Ovary (tissue), 9 donors: ENCODE results near the gene LRRC8A. TPM values are rescaled to one million over a fixed set of nuclear protein-coding genes. Genes with fewer than 3 reads are reported as not detected.

Source experiments
- DNase-seq, 5 donors: peaks; one replicate each; pipeline ENCODE4 v3.0.0-alpha.2; 2019 to 2020
- H3K27ac ChIP-seq, 2 donors: fragments of 200-600 bp; one replicate each; pipeline versions ENCODE4 v1.5.1 to v1.8.0; 2019 to 2022
- H3K27me3 ChIP-seq: fragments of 200-600 bp; one replicate; pipeline ENCODE4 v1.8.0; 2022
- H3K36me3 ChIP-seq: fragments of 200-600 bp; sonication (generic); one replicate; pipeline ENCODE4 v1.5.1; 2019
- H3K4me1 ChIP-seq: one replicate; pipeline ENCODE4 v1.8.1; 2013; ENCODE audit warnings: mild to moderate bottlenecking, moderate library complexity; ENCODE audit not compliant: insufficient read depth
- H3K4me3 ChIP-seq: fragments of 200-600 bp; sonication (generic); one replicate; pipeline ENCODE4 v1.5.1; 2017
- H3K9me3 ChIP-seq, 2 donors: fragments of 200-600 bp in 1 of 2; sonication (generic) in 1 of 2; one replicate each; pipeline versions ENCODE4 v1.5.1 to v1.8.1; 2013 to 2019; ENCODE audit warnings: mild to moderate bottlenecking in 1 of 2, moderate library complexity in 1 of 2
- EP300 ChIP-seq: sonication (generic); formaldehyde crosslinking; IDR thresholded peaks from one replicate; pipeline ENCODE4 v1.6.1; 2017; ENCODE audit warnings: antibody characterized with exemption
- POLR2A ChIP-seq: fragments of 450-650 bp; IDR thresholded peaks from one replicate; pipeline ENCODE4 v1.6.1; 2017; ENCODE audit warnings: antibody characterized with exemption, mild to moderate bottlenecking, moderate library complexity
- WGBS, 3 donors: extraction: QIAGEN DNeasy Blood & Tissue Kit in 1 of 3; methylation state at CpG; one replicate each; pipeline versions ENCODE4 v1.1.5 to v1.1.7; 2013 to 2017; 5-methylcytosine and 5-hydroxymethylcytosine counted together
- intact Hi-C, 4 donors: fragments of 100-400 bp; cut with DNase I; formaldehyde crosslinking; loops; one replicate each; pipeline versions ENCODE4 v1.11.0 to v1.15.1; 2022 to 2023
- polyA plus RNA-seq, 2 donors: library from polyadenylated mRNA; stranded (reverse); fragments of 200-250 nt in 1 of 2; fragments of 350-450 nt in 1 of 2; fragmentation: Illumina TruSeq in 1 of 2; extraction: RNeasy Lipid Tissue Mini Kit (QIAGEN cat#74804) in 1 of 2; gene quantifications; one replicate each; pipeline ENCODE4 v1.2.3, GENCODE V29; 2013 to 2014
- total RNA-seq, 7 donors: library from RNA; depleted of rRNA in 2 of 7; stranded (reverse); fragments of >200 nt in 2 of 7; fragmentation: NEBNext Ultra II Directional in 3 of 7; extraction: Animal tissue kit (Norgen Biotek cat#: 25700) in 3 of 7; gene quantifications; one replicate each; pipeline versions ENCODE4 v1.1.0 to v1.2.4, GENCODE V29; 2016 to 2023
- TF ChIP-seq, protein P1 (sequence below), 3 donors: fragments of 450-650 bp in 2 of 3; fragments of 200-600 bp in 1 of 3; IDR thresholded peaks; one replicate each; pipeline versions ENCODE4 v1.5.1 to v1.8.0; 2016 to 2022; ENCODE audit warnings: antibody characterized with exemption in 3 of 3, mild to moderate bottlenecking in 1 of 3
- donor health status: DM: no; HTN: no; CAD: no; lungs with moderate emphysema.
- donor health status: DM: no; HTN: no; CAD: no.
- donor health status: Bipolar disorder and iron deficiency.
- donor health status: DM: yes; HTN: yes; CAD: no.
- donor health status: DM: no; HTN: no; CAD: no.
- donor health status: DM: yes; HTN: yes; CAD: no.

Gene LRRC8A
- total and polyA plus RNA-seq, 9 donors = 18.1 to 39.7 (median 26.4) TPM

DNA sequence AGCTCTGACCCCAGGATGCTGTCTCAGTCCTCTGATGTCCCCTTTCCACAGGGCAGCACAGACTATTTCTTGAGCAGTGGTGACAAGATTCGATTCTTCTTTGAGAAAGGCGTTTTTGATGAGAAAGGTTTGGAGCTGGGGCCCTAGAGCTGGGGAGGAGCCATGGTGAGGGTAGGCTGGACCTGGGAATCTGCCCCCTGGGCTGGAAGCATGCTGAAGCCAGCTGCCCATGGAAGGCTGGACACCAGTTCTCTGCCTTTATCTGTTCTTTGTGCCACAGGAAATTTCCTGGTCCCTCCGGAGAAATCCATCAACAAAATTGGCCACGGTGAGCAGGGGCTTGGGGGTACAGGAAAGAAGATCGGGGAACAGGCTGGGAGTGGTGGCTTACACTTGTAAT is 51.8 kb downstream of the LRRC8A start:
- Histone ChIP-seq H3K9me3 (no peaks in the 10 kb centered on the region), H3K27me3 (no peaks in the 10 kb centered on the region), H3K4me3 (no peak overlapping the region), H3K4me1 (no peaks in the 10 kb centered on the region), H3K27ac (no peak overlapping the region), H3K36me3 (no peaks in the 10 kb centered on the region)
- intact Hi-C loops = no loop called here
- no peak for DNase-seq
- TF ChIP-seq POLR2A = no peak
- TF ChIP-seq, protein P1, sequence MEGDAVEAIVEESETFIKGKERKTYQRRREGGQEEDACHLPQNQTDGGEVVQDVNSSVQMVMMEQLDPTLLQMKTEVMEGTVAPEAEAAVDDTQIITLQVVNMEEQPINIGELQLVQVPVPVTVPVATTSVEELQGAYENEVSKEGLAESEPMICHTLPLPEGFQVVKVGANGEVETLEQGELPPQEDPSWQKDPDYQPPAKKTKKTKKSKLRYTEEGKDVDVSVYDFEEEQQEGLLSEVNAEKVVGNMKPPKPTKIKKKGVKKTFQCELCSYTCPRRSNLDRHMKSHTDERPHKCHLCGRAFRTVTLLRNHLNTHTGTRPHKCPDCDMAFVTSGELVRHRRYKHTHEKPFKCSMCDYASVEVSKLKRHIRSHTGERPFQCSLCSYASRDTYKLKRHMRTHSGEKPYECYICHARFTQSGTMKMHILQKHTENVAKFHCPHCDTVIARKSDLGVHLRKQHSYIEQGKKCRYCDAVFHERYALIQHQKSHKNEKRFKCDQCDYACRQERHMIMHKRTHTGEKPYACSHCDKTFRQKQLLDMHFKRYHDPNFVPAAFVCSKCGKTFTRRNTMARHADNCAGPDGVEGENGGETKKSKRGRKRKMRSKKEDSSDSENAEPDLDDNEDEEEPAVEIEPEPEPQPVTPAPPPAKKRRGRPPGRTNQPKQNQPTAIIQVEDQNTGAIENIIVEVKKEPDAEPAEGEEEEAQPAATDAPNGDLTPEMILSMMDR (IDR thresholded peaks at IDR 0.05) = no peak
- TF ChIP-seq EP300 = no peak
- WGBS, 3 donors = 80 to 92% (median 87%) methylated on average over 5 of the region's 5 CpGs

DNA sequence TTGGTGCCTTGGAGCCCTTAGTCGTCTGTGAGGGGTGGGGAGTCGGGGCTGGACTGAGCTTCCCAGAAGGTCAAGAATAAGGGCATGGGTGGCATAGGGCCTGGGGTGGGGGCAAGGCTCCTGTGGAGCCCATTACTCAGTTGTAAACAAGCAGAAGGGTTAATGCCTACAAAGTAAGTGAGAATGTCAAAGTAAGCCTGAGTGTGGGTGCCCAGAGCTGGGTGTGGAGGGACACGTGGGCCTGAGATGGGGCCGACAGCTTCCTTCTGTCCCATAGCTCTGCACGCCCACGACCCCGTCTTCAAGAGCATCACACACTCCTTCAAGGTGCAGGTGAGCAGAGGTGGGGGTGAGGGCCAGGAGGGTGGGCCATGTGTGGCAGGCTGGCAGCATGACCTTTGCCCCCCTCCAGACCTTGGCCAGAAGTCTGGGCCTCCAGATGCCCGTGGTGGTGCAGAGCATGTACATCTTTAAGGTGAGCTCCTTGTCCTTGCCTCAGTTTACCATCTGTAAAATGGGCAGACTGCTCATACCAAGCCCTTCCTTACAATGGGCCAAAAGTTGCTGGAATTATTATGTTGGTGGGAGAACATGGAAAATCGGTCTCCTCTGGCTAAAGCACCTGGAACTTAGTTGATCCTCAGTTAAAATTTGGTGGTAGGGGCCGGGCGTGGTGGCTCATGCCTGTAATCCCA is 54.4 kb downstream of the LRRC8A start:
- Histone ChIP-seq H3K36me3 (no peaks in the 10 kb centered on the region), H3K27me3 (no peaks in the 10 kb centered on the region), H3K4me3 (no peak overlapping the region), H3K9me3 (no peaks in the 10 kb centered on the region), H3K4me1 (no peaks in the 10 kb centered on the region), H3K27ac (no peak overlapping the region)
- intact Hi-C loops = no loop called here
- 83 to 90% (median 84%) methylated on average over 11 of the region's 11 CpGs for WGBS, 3 donors
- TF ChIP-seq POLR2A = no peak
- TF ChIP-seq, protein P1 (IDR thresholded peaks at IDR 0.05) = no peak
- TF ChIP-seq EP300 = no peak
- DNase-seq = peak in 2 of 5 donors; percentile 17

- peak in 2 of 5 donors; percentile 4 to 14 for DNase-seq
- H3K27ac ChIP-seq = no peak overlapping the region
- TF ChIP-seq, protein P1 (IDR thresholded peaks at IDR 0.05) = no peak
- TF ChIP-seq POLR2A (no peak), EP300 (no peak)
- no peak overlapping the region for H3K4me3 ChIP-seq
- peaks cover 2% of the 10 kb centered on the region for H3K4me1 ChIP-seq
- intact Hi-C loops = no loop called here
- no peaks in the 10 kb centered on the region for H3K36me3 ChIP-seq
- H3K9me3 ChIP-seq = no peaks in the 10 kb centered on the region
- 91 to 93% (median 93%) methylated on average over 7 to 9 of the region's 9 CpGs for WGBS, 3 donors
- no peaks in the 10 kb centered on the region for H3K27me3 ChIP-seq
Observed at GRCh38 chr9:128937310-128938165, 55.6 kb downstream of the LRRC8A start.

GRCh38 chr9:128940271-128940921 is 58.5 kb downstream of the LRRC8A start:
- H3K27ac ChIP-seq = no peak overlapping the region
- DNase-seq = peak in 1 of 5 donors; percentile 26
- H3K4me3 ChIP-seq = no peak overlapping the region
- H3K36me3 ChIP-seq = no peaks in the 10 kb centered on the region
- WGBS, 3 donors = 67 to 76% (median 71%) methylated on average over 15 of the region's 15 CpGs
- no peaks in the 10 kb centered on the region for H3K27me3 ChIP-seq
- intact Hi-C loops = no loop called here
- H3K9me3 ChIP-seq = no peaks in the 10 kb centered on the region
- H3K4me1 ChIP-seq = peaks cover 2% of the 10 kb centered on the region
- TF ChIP-seq, protein P1 (IDR thresholded peaks at IDR 0.05) = no peak
- TF ChIP-seq EP300 (no peak), POLR2A (no peak)
